IMR-90 (cell line): ENCODE measurements around the gene TBP. TPM values are rescaled to one million over a fixed set of nuclear protein-coding genes. Genes with fewer than 3 reads are reported as not detected.

Source experiments
- ATAC-seq: fragments of 200-7000 bp; cut with Tn5 transposase; 2 replicates; pipeline ENCODE4 v1.9.1; 2020; ENCODE audit warnings: low read depth, mild to moderate bottlenecking, moderate library complexity
- BruUV-seq: library from RNA; stranded (reverse); fragments of 400-500 nt; replicated peaks from 2 replicates; lab custom pipeline; 2021; lab: Mats Ljungman, UMichigan
- CTCF ChIA-PET: fragments of 300-600 bp; formaldehyde crosslinking; extraction: SDS; loops from one replicate; lab custom pipeline; 2021; ENCODE audit warnings: antibody characterized with exemption; lab: Yijun Ruan, JAX
- POLR2A ChIA-PET: fragments of 300-600 bp; sonication (Branson Sonifier 250); formaldehyde crosslinking; loops from one replicate; lab custom pipeline; 2022; ENCODE audit warnings: antibody characterized with exemption; ENCODE audit not compliant: unreplicated experiment; lab: Charles Lee
- DNase-seq: peaks from one replicate; pipeline ENCODE4 v3.0.0; 2013
- H2AFZ ChIP-seq: replicated peaks from 2 replicates; pipeline ENCODE3; 2013; ENCODE audit warnings: low read length, mild to moderate bottlenecking; ENCODE audit not compliant: poor library complexity
- H2AK5ac ChIP-seq: 2 replicates; pipeline ENCODE4 v1.6.1; 2013; ENCODE audit warnings: low read depth, low read length, inconsistent platforms
- H2AK9ac ChIP-seq: replicated peaks from 2 replicates; pipeline ENCODE3; 2013; ENCODE audit warnings: mild to moderate bottlenecking, low read depth, low read length, moderate library complexity; ENCODE audit not compliant: poor library complexity
- H2BK120ac ChIP-seq: 2 replicates; pipeline ENCODE4 v1.6.1; 2013; ENCODE audit warnings: low read depth, low read length, inconsistent platforms
- H2BK15ac ChIP-seq: 3 replicates; pipeline ENCODE4 v1.6.1; 2013; ENCODE audit warnings: low read depth, low read length, inconsistent platforms
- H2BK20ac ChIP-seq: 2 replicates; pipeline ENCODE4 v1.6.1; 2013; ENCODE audit warnings: low read depth, mild to moderate bottlenecking, inconsistent platforms, low read length, moderate library complexity
- H2BK5ac ChIP-seq: 2 replicates; pipeline ENCODE4 v1.6.1; 2013; ENCODE audit warnings: mild to moderate bottlenecking, low read depth, low read length, inconsistent platforms; ENCODE audit not compliant: poor library complexity, severe bottlenecking
- H3K14ac ChIP-seq: replicated peaks from 2 replicates; pipeline ENCODE4 v1.6.1; 2013; ENCODE audit warnings: low read depth, low read length, inconsistent platforms
- H3K18ac ChIP-seq: 2 replicates; pipeline ENCODE4 v1.6.1; 2013; ENCODE audit warnings: low read depth, low read length, control low read depth
- H3K23ac ChIP-seq: 2 replicates; pipeline ENCODE4 v1.6.1; 2013; ENCODE audit warnings: low read depth, low read length, inconsistent platforms
- H3K27ac ChIP-seq: 2 replicates; pipeline ENCODE4 v1.5.1; 2013; ENCODE audit warnings: mild to moderate bottlenecking, control low read depth, low read length; ENCODE audit not compliant: insufficient read depth
- H3K27me3 ChIP-seq: 2 replicates; pipeline ENCODE4 v1.6.1; 2013; ENCODE audit warnings: low read length; ENCODE audit not compliant: control insufficient read depth, insufficient read depth
- H3K36me3 ChIP-seq: 2 replicates; pipeline ENCODE4 v1.6.1; 2013; ENCODE audit warnings: low read length, mixed read lengths; ENCODE audit not compliant: control insufficient read depth, insufficient read depth
- H3K4ac ChIP-seq: 2 replicates; pipeline ENCODE4 v1.6.1; 2013; ENCODE audit warnings: low read depth, low read length, inconsistent platforms
- H3K4me1 ChIP-seq: 2 replicates; pipeline ENCODE4 v1.6.1; 2013; ENCODE audit warnings: low read length, mixed read lengths; ENCODE audit not compliant: control insufficient read depth, insufficient read depth
- H3K4me2 ChIP-seq: 2 replicates; pipeline ENCODE4 v1.6.1; 2013; ENCODE audit warnings: low read depth, mild to moderate bottlenecking, control low read depth, low read length, moderate library complexity
- H3K4me3 ChIP-seq: 2 replicates; pipeline ENCODE4 v1.5.1; 2013; ENCODE audit warnings: low read depth, mild to moderate bottlenecking, control low read depth, low read length, moderate library complexity; ENCODE audit not compliant: insufficient read depth
- H3K56ac ChIP-seq: 2 replicates; pipeline ENCODE4 v1.6.1; 2013; ENCODE audit warnings: low read length, inconsistent platforms; ENCODE audit not compliant: insufficient read depth; ENCODE audit errors: extremely low read depth
- H3K79me1 ChIP-seq, 2 experiments: 2 replicates each; pipeline ENCODE4 v1.6.1; 2013; ENCODE audit warnings: low read length in 2 of 2, inconsistent platforms in 1 of 2, low read depth in 1 of 2
- H3K9ac ChIP-seq: 2 replicates; pipeline ENCODE4 v1.6.1; 2013; ENCODE audit warnings: low read depth, low read length, control low read depth
- H3K9me1 ChIP-seq: 2 replicates; pipeline ENCODE4 v1.6.1; 2013; ENCODE audit warnings: low read length, inconsistent platforms; ENCODE audit not compliant: insufficient read depth
- H3K9me3 ChIP-seq: 2 replicates; pipeline ENCODE4 v1.6.1; 2013; ENCODE audit warnings: low read length; ENCODE audit not compliant: control insufficient read depth, insufficient read depth
- H4K20me1 ChIP-seq: 2 replicates; pipeline ENCODE4 v1.6.1; 2013; ENCODE audit warnings: low read length, inconsistent platforms; ENCODE audit not compliant: insufficient read depth
- H4K5ac ChIP-seq: 2 replicates; pipeline ENCODE4 v1.6.1; 2013; ENCODE audit warnings: mild to moderate bottlenecking, low read depth, low read length, control low read depth
- H4K8ac ChIP-seq, 2 experiments: 2 replicates each; pipeline ENCODE4 v1.6.1; 2013; ENCODE audit warnings: low read depth in 2 of 2, low read length in 2 of 2, control low read depth in 1 of 2, inconsistent platforms in 1 of 2
- H4K91ac ChIP-seq: 2 replicates; pipeline ENCODE4 v1.6.1; 2013; ENCODE audit warnings: low read depth, low read length, inconsistent platforms; ENCODE audit not compliant: insufficient read depth
- BHLHE40 ChIP-seq: fragments of 150-350 bp; IDR thresholded peaks from 2 replicates; pipeline ENCODE4 v1.6.1; 2016; ENCODE audit warnings: mild to moderate bottlenecking, low read depth, low read length
- CEBPB ChIP-seq: IDR thresholded peaks from 2 replicates; pipeline ENCODE4 v1.6.1; 2012; ENCODE audit warnings: low read depth, low read length, improper control_type of control experiment
- CHD1 ChIP-seq: IDR thresholded peaks from 2 replicates; pipeline ENCODE4 v1.6.1; 2012; ENCODE audit warnings: low read depth, low read length, improper control_type of control experiment
- CTCF ChIP-seq: conservative IDR thresholded peaks from 2 replicates; pipeline ENCODE4 v1.5.1; 2012; ENCODE audit warnings: mild to moderate bottlenecking, low read depth, low read length, improper control_type of control experiment
- ELK1 ChIP-seq: fragments of 150-350 bp; IDR thresholded peaks from 2 replicates; pipeline ENCODE4 v1.6.1; 2016; ENCODE audit warnings: low read depth, mild to moderate bottlenecking, low read length, moderate library complexity, borderline replicate concordance
- FOS ChIP-seq: fragments of 150-350 bp; IDR thresholded peaks from 2 replicates; pipeline ENCODE4 v1.6.1; 2016; ENCODE audit warnings: low read depth, low read length
- MAZ ChIP-seq: IDR thresholded peaks from 2 replicates; pipeline ENCODE4 v1.6.1; 2012; ENCODE audit warnings: low read depth, mild to moderate bottlenecking, low read length, improper control_type of control experiment, moderate library complexity, borderline replicate concordance
- NFE2L2 ChIP-seq: fragments of 150-350 bp; IDR thresholded peaks from 2 replicates; pipeline ENCODE4 v1.6.1; 2016; ENCODE audit warnings: low read depth, mild to moderate bottlenecking, low read length
- POLR2A ChIP-seq: IDR thresholded peaks from 2 replicates; pipeline ENCODE4 v1.6.1; 2012; ENCODE audit warnings: mild to moderate bottlenecking, low read depth, low read length
- RAD21 ChIP-seq: IDR thresholded peaks from 2 replicates; pipeline ENCODE4 v1.6.1; 2012; ENCODE audit warnings: low read length, improper control_type of control experiment
- RCOR1 ChIP-seq: IDR thresholded peaks from 2 replicates; pipeline ENCODE4 v1.6.1; 2012; ENCODE audit warnings: mild to moderate bottlenecking, low read length, improper control_type of control experiment; ENCODE audit not compliant: insufficient replicate concordance
- RFX5 ChIP-seq: IDR thresholded peaks from 2 replicates; pipeline ENCODE4 v1.8.0; 2012; ENCODE audit warnings: low read depth, mild to moderate bottlenecking, low read length, moderate library complexity
- SMC3 ChIP-seq: fragments of 150-350 bp; IDR thresholded peaks from 2 replicates; pipeline ENCODE4 v1.6.1; 2016; ENCODE audit warnings: low read depth, mild to moderate bottlenecking, antibody characterized with exemption, low read length, moderate library complexity
- USF2 ChIP-seq: fragments of 150-350 bp; IDR thresholded peaks from 2 replicates; pipeline ENCODE4 v1.6.1; 2017; ENCODE audit warnings: mild to moderate bottlenecking, antibody characterized with exemption, low read length, low read depth
- whole genome bisulfite sequencing, 2 experiments: methylation state at CpG; one replicate each; pipeline versions ENCODE4 v1.1.5 to v1.1.7; 2013; ENCODE audit warnings: missing lambda C conversion rate in 2 of 2; ENCODE audit not compliant: insufficient read length in 1 of 2; ENCODE audit errors: extremely low coverage in 2 of 2; 5-methylcytosine and 5-hydroxymethylcytosine counted together
- dilution Hi-C: fragments of 300-500 bp; cut with HindIII; formaldehyde crosslinking; loops from one replicate; pipeline ENCODE4 v1.14.3; 2018; ENCODE audit warnings: low sequenced_read_pairs; ENCODE audit not compliant: unreplicated experiment
- in situ Hi-C: fragments of 300-500 bp; cut with MboI; formaldehyde crosslinking; loops from 3 replicates; pipeline ENCODE4 v1.14.3; 2019; ENCODE audit warnings: low sequenced_read_pairs, inconsistent platforms, mixed read lengths
- intact Hi-C: fragments of 100-400 bp; cut with micrococcal nuclease; formaldehyde crosslinking; loops from 2 replicates; pipeline ENCODE4 v1.10.0; 2022
- polyA plus RNA-seq, 3 experiments: library from polyadenylated mRNA; depleted of rRNA; stranded (reverse); fragments of >200 nt; gene quantifications; 2 replicates each; pipeline ENCODE4 v1.2.3, GENCODE V29; 2012; ENCODE audit warnings: low replicate concordance in 1 of 3
- total RNA-seq: library from RNA; depleted of rRNA; stranded (reverse); fragments of >200 nt; gene quantifications from 2 replicates; pipeline ENCODE4 v1.2.3, GENCODE V29; 2012

Gene TBP
- total and polyA plus RNA-seq, 2 of the 4 experiments (the other 2 are of a cell fraction), result 8.8 to 12.5 TPM

- ChIA-PET CTCF (no interaction called here), POLR2A (no interaction called here)
- Histone ChIP-seq H2BK5ac (no peak overlapping the region), H2AK9ac (no peak overlapping the region), H4K20me1 (peaks cover 12% of the 10 kb centered on the region), H3K23ac (no peak overlapping the region), H2BK15ac (no peak overlapping the region), H3K9me1 (no peaks in the 10 kb centered on the region), H3K56ac (no peak overlapping the region), H3K14ac (no peak overlapping the region), H4K5ac (no peak overlapping the region), H3K9ac (no peak overlapping the region), H2AFZ (no peak overlapping the region), H3K4me2 (no peak overlapping the region), H3K4me3 (no peak overlapping the region), H2BK120ac (no peak overlapping the region), H3K27ac (no peak overlapping the region), H3K9me3 (no peaks in the 10 kb centered on the region), H4K8ac (no peak overlapping the region), H4K91ac (no peak overlapping the region), H3K27me3 (no peaks in the 10 kb centered on the region), H3K79me1 (peaks cover 19 to 35% of the 10 kb centered on the region in 2 experiments; a peak in 3 of 4 replicates), H3K36me3 (peaks cover 39% of the 10 kb centered on the region), H2BK20ac (no peak overlapping the region), H2AK5ac (no peak overlapping the region), H3K4ac (no peak overlapping the region), H3K4me1 (peaks cover 6% of the 10 kb centered on the region), H3K18ac (no peak overlapping the region)
- in situ Hi-C loops (loop anchor here (10.0 kb wide), 1 partner anchor 822 kb away; no protein-coding TSS in a partner anchor), dilution Hi-C loops (no loop called here), intact Hi-C loops (no loop called here)
- no peak for ATAC-seq
- no TSS peak for BruUV-seq
- DNase-seq, result no peak
- WGBS, 2 experiments, result 100% methylated on average over 1 of the region's 5 CpGs; no CpG with 5 or more reads in 1 of the 2 experiments
- TF ChIP-seq RCOR1 (no peak), RFX5 (no peak), FOS (no peak), SMC3 (no peak), MAZ (no peak), POLR2A (no peak), CHD1 (no peak), RAD21 (no peak), CEBPB (no peak), BHLHE40 (no peak), NFE2L2 (no peak), USF2 (no peak), ELK1 (no peak), CTCF (no peak)
Observed at GRCh38 chr6:170536671-170537070, 17.5 kb upstream of the TBP start.
